DND-41 (cell line): ENCODE measurements around the gene PTPRK.

Experiments used
- ATAC-seq: fragments of 200-7000 bp; cut with Tn5 transposase; 3 replicates; pipeline ENCODE4 v1.9.1; 2021; ENCODE audit warnings: low read depth; ENCODE audit not compliant: insufficient read depth
- DNase-seq: peaks from one replicate; pipeline ENCODE4 v3.0.0-alpha.2; 2020
- H2AFZ ChIP-seq: 2 replicates; pipeline ENCODE4 v1.6.0; 2012; ENCODE audit warnings: low read depth, low read length
- H3K27ac ChIP-seq: 2 replicates; pipeline ENCODE4 v1.5.1; 2012; ENCODE audit warnings: low read length, inconsistent platforms
- H3K27me3 ChIP-seq: fragments of 200-600 bp; sonication (generic); 2 replicates; pipeline ENCODE4 v1.6.0; 2012; ENCODE audit warnings: low read length, mild to moderate bottlenecking, inconsistent platforms; ENCODE audit not compliant: insufficient read depth, poor library complexity
- H3K36me3 ChIP-seq: 2 replicates; pipeline ENCODE4 v1.5.1; 2012; ENCODE audit warnings: low read length, inconsistent platforms; ENCODE audit not compliant: insufficient read depth
- H3K4me1 ChIP-seq: 2 replicates; pipeline ENCODE4 v1.5.1; 2012; ENCODE audit warnings: mild to moderate bottlenecking, low read length; ENCODE audit not compliant: insufficient read depth
- H3K4me2 ChIP-seq: 2 replicates; pipeline ENCODE4 v1.6.0; 2012; ENCODE audit warnings: mild to moderate bottlenecking, moderate library complexity, low read length, inconsistent platforms; ENCODE audit not compliant: insufficient read depth
- H3K4me3 ChIP-seq, 2 experiments: fragments of 200-600 bp in 1 of 2; shearing (Covaris generic) in 1 of 2; 2 replicates each; pipeline ENCODE4 v1.5.1; 2012 to 2016; ENCODE audit warnings: inconsistent platforms in 2 of 2, low read length in 2 of 2, mild to moderate bottlenecking in 2 of 2, low read depth in 1 of 2, moderate library complexity in 1 of 2
- H3K79me2 ChIP-seq: 2 replicates; pipeline ENCODE4 v1.6.0; 2012; ENCODE audit warnings: low read length, inconsistent platforms; ENCODE audit not compliant: insufficient read depth
- H3K9ac ChIP-seq: 2 replicates; pipeline ENCODE4 v1.6.0; 2012; ENCODE audit warnings: low read depth, mild to moderate bottlenecking, inconsistent platforms, low read length, moderate library complexity
- H3K9me3 ChIP-seq: 2 replicates; pipeline ENCODE4 v1.5.1; 2012; ENCODE audit warnings: low read length, moderate library complexity, mild to moderate bottlenecking, inconsistent platforms; ENCODE audit not compliant: insufficient read depth, severe bottlenecking
- H4K20me1 ChIP-seq: 2 replicates; pipeline ENCODE4 v1.6.0; 2012; ENCODE audit warnings: low read length; ENCODE audit not compliant: insufficient read depth
- EZH2 ChIP-seq: IDR thresholded peaks from 3 replicates; pipeline ENCODE4 v1.6.1; 2012; ENCODE audit warnings: borderline replicate concordance, low read depth, mild to moderate bottlenecking, moderate library complexity, low read length, inconsistent platforms; ENCODE audit not compliant: severe bottlenecking
- TF ChIP-seq, protein P1 (sequence below): IDR thresholded peaks from 2 replicates; pipeline ENCODE4 v1.5.1; 2012; ENCODE audit warnings: borderline replicate concordance, low read length, moderate library complexity, mild to moderate bottlenecking; ENCODE audit not compliant: poor library complexity, severe bottlenecking; ENCODE audit errors: extremely low read depth

The PTPRK gene

DNA sequence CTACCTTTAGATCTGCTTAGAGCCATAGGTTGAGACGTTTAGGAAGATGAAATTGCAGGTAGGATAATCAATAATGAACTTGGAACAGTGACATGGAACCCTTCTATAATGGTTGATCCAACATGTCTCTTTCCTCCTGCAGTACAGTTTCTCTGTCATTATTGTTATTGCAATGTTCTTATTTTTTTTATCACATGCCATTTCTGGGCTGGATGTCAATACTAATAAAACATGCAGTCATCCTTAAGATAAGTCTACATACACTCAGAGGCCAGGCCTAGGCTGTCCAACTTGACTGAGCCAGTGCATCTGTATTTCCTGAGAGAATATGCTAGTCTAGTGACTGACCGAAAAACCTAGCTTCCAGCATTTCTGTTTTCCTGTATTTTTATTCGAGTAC, 544.3 kb downstream of the PTPRK start:
- ATAC-seq (no peak), DNase-seq (no peak)
- H3K27ac ChIP-seq, result no peak overlapping the region
- no peak overlapping the region for H3K9ac ChIP-seq
- H3K4me3 ChIP-seq, result no peak overlapping the region
- no peak overlapping the region for H3K4me2 ChIP-seq
- H4K20me1 ChIP-seq, result no peaks in the 10 kb centered on the region
- H3K79me2 ChIP-seq, result no peaks in the 10 kb centered on the region
- no peak for TF ChIP-seq EZH2
- TF ChIP-seq, protein P1, sequence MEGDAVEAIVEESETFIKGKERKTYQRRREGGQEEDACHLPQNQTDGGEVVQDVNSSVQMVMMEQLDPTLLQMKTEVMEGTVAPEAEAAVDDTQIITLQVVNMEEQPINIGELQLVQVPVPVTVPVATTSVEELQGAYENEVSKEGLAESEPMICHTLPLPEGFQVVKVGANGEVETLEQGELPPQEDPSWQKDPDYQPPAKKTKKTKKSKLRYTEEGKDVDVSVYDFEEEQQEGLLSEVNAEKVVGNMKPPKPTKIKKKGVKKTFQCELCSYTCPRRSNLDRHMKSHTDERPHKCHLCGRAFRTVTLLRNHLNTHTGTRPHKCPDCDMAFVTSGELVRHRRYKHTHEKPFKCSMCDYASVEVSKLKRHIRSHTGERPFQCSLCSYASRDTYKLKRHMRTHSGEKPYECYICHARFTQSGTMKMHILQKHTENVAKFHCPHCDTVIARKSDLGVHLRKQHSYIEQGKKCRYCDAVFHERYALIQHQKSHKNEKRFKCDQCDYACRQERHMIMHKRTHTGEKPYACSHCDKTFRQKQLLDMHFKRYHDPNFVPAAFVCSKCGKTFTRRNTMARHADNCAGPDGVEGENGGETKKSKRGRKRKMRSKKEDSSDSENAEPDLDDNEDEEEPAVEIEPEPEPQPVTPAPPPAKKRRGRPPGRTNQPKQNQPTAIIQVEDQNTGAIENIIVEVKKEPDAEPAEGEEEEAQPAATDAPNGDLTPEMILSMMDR, result no peak
- no peak overlapping the region for H2AFZ ChIP-seq
- H3K27me3 ChIP-seq, result no peaks in the 10 kb centered on the region
- no peaks in the 10 kb centered on the region for H3K36me3 ChIP-seq
- H3K4me1 ChIP-seq, result peaks cover 38% of the 10 kb centered on the region
- H3K9me3 ChIP-seq, result no peaks in the 10 kb centered on the region

DNA sequence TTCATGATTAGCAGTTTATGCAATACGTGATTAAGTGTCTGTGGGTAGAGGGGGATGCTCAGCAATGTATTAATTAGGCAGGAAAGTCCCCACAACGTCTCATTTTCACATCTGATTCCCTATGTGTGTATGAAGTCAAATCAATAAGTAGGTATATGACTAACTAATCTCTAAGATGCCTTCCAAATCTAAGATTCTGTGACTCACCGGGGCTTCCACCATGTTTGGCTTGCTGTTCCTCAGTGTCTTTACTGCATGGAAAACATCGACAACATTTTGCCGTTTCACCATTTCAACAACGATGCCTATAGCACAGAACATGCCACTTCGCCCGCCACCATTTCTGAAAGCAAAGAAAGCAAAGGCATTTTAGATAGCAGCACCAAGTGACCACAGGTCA, 547.6 kb downstream of the PTPRK start:
- H3K9ac ChIP-seq, result no peak overlapping the region
- H3K36me3 ChIP-seq, result no peaks in the 10 kb centered on the region
- ATAC-seq, result no peak
- H2AFZ ChIP-seq, result no peak overlapping the region
- no peak for DNase-seq
- no peaks in the 10 kb centered on the region for H3K79me2 ChIP-seq
- TF ChIP-seq, protein P1, result no peak
- TF ChIP-seq EZH2, result no peak
- H3K9me3 ChIP-seq, result peaks cover 6% of the 10 kb centered on the region
- H3K4me3 ChIP-seq, result no peak overlapping the region
- no peaks in the 10 kb centered on the region for H4K20me1 ChIP-seq
- H3K4me2 ChIP-seq, result peak overlapping the region; percentile 49
- peaks cover 38% of the 10 kb centered on the region for H3K4me1 ChIP-seq
- peak overlapping the region; percentile 54; the same call in 1 of the 2 replicates for H3K27ac ChIP-seq
- no peaks in the 10 kb centered on the region for H3K27me3 ChIP-seq

DNA sequence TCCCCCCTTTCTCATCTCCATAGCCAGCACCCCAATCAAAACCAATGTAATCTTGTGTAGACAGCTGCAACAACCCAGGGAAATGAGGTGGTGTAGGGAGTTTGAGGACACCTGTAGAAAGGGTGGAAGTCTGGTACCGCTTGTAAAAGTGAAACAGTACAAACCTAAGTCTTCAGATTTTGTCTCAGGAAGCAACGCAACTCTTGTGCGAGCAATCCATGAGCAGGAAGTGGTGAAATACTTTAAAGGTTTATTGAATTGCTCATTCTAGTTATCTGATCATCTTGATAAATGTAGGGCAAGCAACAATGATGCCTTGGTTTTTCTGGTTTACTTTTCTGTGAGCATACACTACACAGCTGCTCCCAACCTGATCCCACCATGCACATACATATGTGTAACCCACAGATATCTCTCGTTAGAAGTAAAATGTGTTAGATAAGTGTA, 548.4 kb downstream of the PTPRK start:
- H2AFZ ChIP-seq, result no peak overlapping the region
- H3K79me2 ChIP-seq, result no peaks in the 10 kb centered on the region
- H3K27me3 ChIP-seq, result no peaks in the 10 kb centered on the region
- H3K9me3 ChIP-seq, result peaks cover 10% of the 10 kb centered on the region
- H3K9ac ChIP-seq, result no peak overlapping the region; the same call in 1 of the 2 replicates
- H3K4me2 ChIP-seq, result peak overlapping the region; percentile 49
- H3K4me3 ChIP-seq, result peak overlapping the region in 1 of 2 experiments; percentile 37; a peak in 2 of 4 replicates
- peak; percentile 93 for ATAC-seq
- H3K36me3 ChIP-seq, result no peaks in the 10 kb centered on the region
- peak; percentile 78 for DNase-seq
- H3K4me1 ChIP-seq, result peaks cover 43% of the 10 kb centered on the region
- H3K27ac ChIP-seq, result peak overlapping the region; percentile 67
- H4K20me1 ChIP-seq, result no peaks in the 10 kb centered on the region
- TF ChIP-seq, protein P1, result no peak
- no peak for TF ChIP-seq EZH2
